Measurements from ENCODE around the gene XPO4. TPM values are rescaled to one million over a fixed set of nuclear protein-coding genes. Genes with fewer than 3 reads are reported as not detected.

XPO4 gene
- total RNA-seq, 1 donor from 2014 or later, result 32.0 TPM

- TF ChIP-seq CTCF (IDR thresholded peaks at IDR 0.05; ENCODE audit: borderline replicate concordance), result no peak
- H3K27ac ChIP-seq (replicated peaks), result peak overlapping the region; percentile 83
- H3K4me3 ChIP-seq, result peak overlapping the region; percentile 33
- H3K36me3 ChIP-seq, result no peaks in the 10 kb centered on the region
- no peaks in the 10 kb centered on the region for H3K27me3 ChIP-seq (ENCODE audit: low read depth)
- H3K4me1 ChIP-seq, result peaks cover 59% of the 10 kb centered on the region
- no peaks in the 10 kb centered on the region for H3K9me3 ChIP-seq (replicated peaks)
- intact Hi-C loops (cut with micrococcal nuclease), result loop anchor here (5.0 kb wide), 1 partner anchor 113 kb away; no protein-coding TSS in a partner anchor
- no peak for DNase-seq
These were observed 77.1 kb downstream of the XPO4 start for GRCh38 chr13:20825477-20825875.

- no peak for DNase-seq
- peak overlapping the region; percentile 83 for H3K27ac ChIP-seq (replicated peaks)
- peak overlapping the region; percentile 33 for H3K4me3 ChIP-seq
- no peaks in the 10 kb centered on the region for H3K27me3 ChIP-seq (ENCODE audit: low read depth)
- H3K9me3 ChIP-seq (replicated peaks), result no peaks in the 10 kb centered on the region
- intact Hi-C loops (cut with micrococcal nuclease), result loop anchor here (5.0 kb wide), 1 partner anchor 113 kb away; no protein-coding TSS in a partner anchor
- TF ChIP-seq CTCF (IDR thresholded peaks at IDR 0.05; ENCODE audit: borderline replicate concordance), result no peak
- H3K36me3 ChIP-seq, result no peaks in the 10 kb centered on the region
- H3K4me1 ChIP-seq, result peaks cover 59% of the 10 kb centered on the region
These were observed 77.6 kb downstream of the XPO4 start for GRCh38 chr13:20824762-20825476.

DNA sequence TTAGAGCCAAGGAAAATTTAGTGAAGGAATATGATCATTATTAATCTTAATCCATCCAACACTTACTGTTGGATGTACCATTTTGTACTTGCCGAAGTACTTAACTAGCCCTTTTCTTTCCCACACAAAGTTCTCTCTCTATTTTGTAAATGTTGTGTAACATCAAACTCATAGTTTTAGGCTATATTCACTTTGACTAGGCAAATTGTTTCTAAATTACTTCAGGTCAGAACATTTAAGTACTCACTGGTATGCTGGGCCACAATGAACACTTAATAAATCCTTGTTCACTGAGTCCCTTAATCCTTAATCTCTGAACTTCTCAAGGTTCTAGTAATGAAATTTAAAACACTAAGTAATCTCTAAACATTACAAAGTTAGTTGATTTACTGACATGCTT, 79.5 kb downstream of the XPO4 start:
- no peaks in the 10 kb centered on the region for H3K9me3 ChIP-seq (replicated peaks)
- no peaks in the 10 kb centered on the region for H3K36me3 ChIP-seq
- TF ChIP-seq CTCF (IDR thresholded peaks at IDR 0.05; ENCODE audit: borderline replicate concordance), result no peak
- H3K27ac ChIP-seq (replicated peaks), result peak overlapping the region; percentile 83
- H3K27me3 ChIP-seq (ENCODE audit: low read depth), result no peaks in the 10 kb centered on the region
- peak overlapping the region; percentile 52 for H3K4me3 ChIP-seq
- peaks cover 52% of the 10 kb centered on the region for H3K4me1 ChIP-seq
- intact Hi-C loops (cut with micrococcal nuclease), result no loop called here
- no peak for DNase-seq

GRCh38 chr13:20822406-20822805, 80.1 kb downstream of the XPO4 start:
- intact Hi-C loops (cut with micrococcal nuclease), result no loop called here
- TF ChIP-seq CTCF (IDR thresholded peaks at IDR 0.05; ENCODE audit: borderline replicate concordance), result no peak
- Histone ChIP-seq H3K4me1 (peaks cover 54% of the 10 kb centered on the region), H3K9me3 (replicated peaks) (no peaks in the 10 kb centered on the region), H3K36me3 (no peaks in the 10 kb centered on the region), H3K4me3 (peak overlapping the region; percentile 52), H3K27ac (replicated peaks) (peak overlapping the region; percentile 83), H3K27me3 (ENCODE audit: low read depth) (no peaks in the 10 kb centered on the region)
- no peak for DNase-seq

DNA sequence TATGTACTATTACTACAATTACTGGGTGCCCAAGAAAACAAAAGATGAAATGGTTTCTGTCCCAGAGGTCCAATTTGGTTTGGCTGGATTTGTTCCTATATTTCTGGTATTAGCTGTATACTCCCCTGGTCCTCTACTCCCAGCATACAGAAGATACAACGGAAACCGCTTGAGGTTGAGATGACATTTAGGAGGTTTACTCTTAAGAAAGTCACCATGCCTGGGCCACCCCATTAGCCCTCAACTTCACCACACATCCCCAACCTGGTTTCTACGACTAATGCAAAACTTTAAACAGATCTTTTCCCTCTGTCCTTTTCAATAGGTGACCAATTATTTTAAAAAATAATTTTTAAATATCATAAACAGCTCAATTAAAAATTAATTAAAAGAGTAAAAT, 82.8 kb downstream of the XPO4 start:
- DNase-seq, result no peak
- peak overlapping the region; percentile 52 for H3K4me3 ChIP-seq
- no peak for TF ChIP-seq CTCF (IDR thresholded peaks at IDR 0.05; ENCODE audit: borderline replicate concordance)
- intact Hi-C loops (cut with micrococcal nuclease), result no loop called here
- H3K27me3 ChIP-seq (ENCODE audit: low read depth), result no peaks in the 10 kb centered on the region
- no peaks in the 10 kb centered on the region for H3K9me3 ChIP-seq (replicated peaks)
- peak overlapping the region; percentile 83 for H3K27ac ChIP-seq (replicated peaks)
- H3K4me1 ChIP-seq, result peaks cover 54% of the 10 kb centered on the region
- no peaks in the 10 kb centered on the region for H3K36me3 ChIP-seq

Data from left ventricle myocardium inferior (tissue), 1 donor.